DOHH2 (cell line): ENCODE data around the gene ABHD17B.

ENCODE experiments used
- CTCF ChIP-seq: fragments of 200-600 bp; sonication (generic); IDR thresholded peaks from one replicate; pipeline ENCODE4 v1.5.1; 2014; ENCODE audit warnings: antibody characterized with exemption, mild to moderate bottlenecking, low read depth, low read length; ENCODE audit not compliant: poor library complexity, severe bottlenecking
- EZH2phosphoT487 ChIP-seq: fragments of 200-600 bp; sonication (generic); IDR thresholded peaks from 2 replicates; pipeline ENCODE4 v1.6.1; 2017; ENCODE audit warnings: borderline replicate concordance, mild to moderate bottlenecking, antibody characterized with exemption, low read length, moderate library complexity, mixed read lengths

- no peak for TF ChIP-seq CTCF
- no peak for TF ChIP-seq EZH2phosphoT487
These were observed 49.4 kb downstream of the ABHD17B start for GRCh38 chr9:71861618-71862017.
